Transverse colon (tissue), 4 donors: ENCODE results near the gene ELP5. TPM values are rescaled to one million over a fixed set of nuclear protein-coding genes. Genes with fewer than 3 reads are reported as not detected.
A peak's percentile ranks its signal among the peaks of the same experiment; 100 is the strongest.

Source experiments
- DNase-seq: peaks from one replicate; pipeline ENCODE4 v3.0.0-alpha.2; 2019
- H3K27ac ChIP-seq, 4 donors: fragments of 200-600 bp; sonication (generic); 2 replicates each; pipeline ENCODE4 v1.5.1; 2016 to 2018; ENCODE audit warnings: inconsistent platforms in 4 of 4
- H3K27me3 ChIP-seq: fragments of 200-600 bp; sonication (generic); 2 replicates; pipeline ENCODE4 v1.5.1; 2017; ENCODE audit warnings: inconsistent platforms
- H3K36me3 ChIP-seq, 4 donors: fragments of 200-600 bp; sonication (generic); 2 replicates each; pipeline ENCODE4 v1.5.1; 2017 to 2019; ENCODE audit warnings: inconsistent platforms in 4 of 4
- H3K4me1 ChIP-seq, 4 donors: fragments of 200-600 bp; sonication (generic); 2 replicates each; pipeline ENCODE4 v1.5.1; 2017 to 2020; ENCODE audit warnings: inconsistent platforms in 4 of 4
- H3K4me3 ChIP-seq, 4 donors: fragments of 200-600 bp; sonication (generic); 1 replicate in 1 of 4; 2 replicates in 3 of 4; pipeline versions ENCODE4 v1.5.1 to v1.6.1; 2017 to 2019; ENCODE audit warnings: inconsistent platforms in 4 of 4
- H3K9me3 ChIP-seq, 2 donors: fragments of 200-600 bp; sonication (generic); 2 replicates each; pipeline ENCODE4 v1.5.1; 2017 to 2019; ENCODE audit warnings: inconsistent platforms in 2 of 2
- EP300 ChIP-seq: sonication (generic); formaldehyde crosslinking; IDR thresholded peaks from one replicate; pipeline ENCODE4 v1.6.1; 2017; ENCODE audit warnings: antibody characterized with exemption, low read depth
- POLR2A ChIP-seq: fragments of 450-650 bp; IDR thresholded peaks from one replicate; pipeline ENCODE4 v1.6.1; 2016; ENCODE audit warnings: antibody characterized with exemption, mild to moderate bottlenecking, moderate library complexity
- POLR2AphosphoS5 ChIP-seq, 3 donors: sonication (generic); formaldehyde crosslinking; IDR thresholded peaks; one replicate each; pipeline ENCODE4 v1.6.1; 2016; ENCODE audit warnings: antibody characterized with exemption in 3 of 3
- WGBS, 2 donors: methylation state at CpG; one replicate each; pipeline ENCODE4 v1.1.5; 2018; ENCODE audit warnings: low coverage in 1 of 2; 5-methylcytosine and 5-hydroxymethylcytosine counted together
- in situ Hi-C, 4 donors: fragments of 200-750 bp; cut with MboI; loops; one replicate each; pipeline versions ENCODE4 v1.15.0 to v1.15.1; 2017; ENCODE audit warnings: low sequenced_read_pairs in 3 of 4, low pct_ligation_motif_present in 1 of 4, low pct_unique_long_range_greater_than_20kb in 1 of 4
- intact Hi-C: fragments of 100-400 bp; cut with DNase I; formaldehyde crosslinking; loops from one replicate; pipeline ENCODE4 v1.15.1; 2023; ENCODE audit warnings: low total_unique reads
- total RNA-seq, 4 donors: library from RNA; depleted of rRNA; stranded (reverse); fragments of >200 nt; gene quantifications; one replicate each; pipeline ENCODE4 v1.1.0, GENCODE V29; 2016
- TF ChIP-seq, protein P1 (sequence below), 5 experiments: fragments of 200-600 bp in 3 of 5; fragments of 450-650 bp in 2 of 5; sonication (generic) in 3 of 5; IDR thresholded peaks; 1 replicate in 2 of 5; 2 replicates in 3 of 5; pipeline ENCODE4 v1.5.1; 2016 to 2017; ENCODE audit warnings: antibody characterized with exemption in 5 of 5, inconsistent platforms in 3 of 5, mild to moderate bottlenecking in 2 of 5, moderate library complexity in 1 of 5

The ELP5 gene
- total RNA-seq, 4 donors from 2014 or later = 4.9 to 36.2 (median 30.3) TPM

DNA sequence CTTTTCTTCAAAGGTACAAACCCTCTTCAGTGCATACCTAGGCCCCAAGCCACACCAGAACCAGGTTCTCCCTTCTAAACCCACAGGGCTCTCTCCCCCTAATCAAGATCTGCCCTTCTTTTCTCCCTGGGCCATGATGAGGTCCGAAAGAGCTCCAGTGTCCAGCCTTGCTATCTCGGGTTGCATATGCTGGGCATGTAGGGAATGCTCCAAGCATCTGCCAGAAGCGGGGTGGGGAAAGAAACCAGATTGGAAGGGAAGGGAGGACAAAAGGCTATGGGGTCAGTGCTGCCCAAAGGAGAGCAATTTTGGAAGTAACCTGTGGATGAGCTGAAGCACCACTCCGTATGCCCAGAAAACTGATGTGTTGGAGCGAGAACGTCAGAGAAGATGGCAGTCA, 2.8 kb upstream of the ELP5 start:
- peaks cover 14 to 37% (median 34%) of the 10 kb centered on the region in 4 donors for H3K4me1 ChIP-seq
- H3K36me3 ChIP-seq = peaks cover 0 to 23% (median 12%) of the 10 kb centered on the region in 4 donors
- no peak overlapping the region for H3K4me3 ChIP-seq
- 60 to 92% methylated on average over 1 to 6 of the region's 6 CpGs for WGBS, 2 donors
- no peak for DNase-seq
- intact Hi-C loops = no loop called here
- no peaks in the 10 kb centered on the region for H3K9me3 ChIP-seq
- no peaks in the 10 kb centered on the region for H3K27me3 ChIP-seq
- no peak for TF ChIP-seq POLR2A
- TF ChIP-seq POLR2AphosphoS5 (IDR thresholded peaks at IDR 0.05) = no peak
- TF ChIP-seq, protein P1, sequence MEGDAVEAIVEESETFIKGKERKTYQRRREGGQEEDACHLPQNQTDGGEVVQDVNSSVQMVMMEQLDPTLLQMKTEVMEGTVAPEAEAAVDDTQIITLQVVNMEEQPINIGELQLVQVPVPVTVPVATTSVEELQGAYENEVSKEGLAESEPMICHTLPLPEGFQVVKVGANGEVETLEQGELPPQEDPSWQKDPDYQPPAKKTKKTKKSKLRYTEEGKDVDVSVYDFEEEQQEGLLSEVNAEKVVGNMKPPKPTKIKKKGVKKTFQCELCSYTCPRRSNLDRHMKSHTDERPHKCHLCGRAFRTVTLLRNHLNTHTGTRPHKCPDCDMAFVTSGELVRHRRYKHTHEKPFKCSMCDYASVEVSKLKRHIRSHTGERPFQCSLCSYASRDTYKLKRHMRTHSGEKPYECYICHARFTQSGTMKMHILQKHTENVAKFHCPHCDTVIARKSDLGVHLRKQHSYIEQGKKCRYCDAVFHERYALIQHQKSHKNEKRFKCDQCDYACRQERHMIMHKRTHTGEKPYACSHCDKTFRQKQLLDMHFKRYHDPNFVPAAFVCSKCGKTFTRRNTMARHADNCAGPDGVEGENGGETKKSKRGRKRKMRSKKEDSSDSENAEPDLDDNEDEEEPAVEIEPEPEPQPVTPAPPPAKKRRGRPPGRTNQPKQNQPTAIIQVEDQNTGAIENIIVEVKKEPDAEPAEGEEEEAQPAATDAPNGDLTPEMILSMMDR (IDR thresholded peaks at IDR 0.05) = no peak
- no peak for TF ChIP-seq EP300
- H3K27ac ChIP-seq = peak overlapping the region in 2 of 4 donors; percentile 97 to 100
- in situ Hi-C loops = loop anchor here in 1 of 4 donors (25.0 kb wide), 1 partner anchor 888 kb away; no protein-coding TSS in a partner anchor

DNA sequence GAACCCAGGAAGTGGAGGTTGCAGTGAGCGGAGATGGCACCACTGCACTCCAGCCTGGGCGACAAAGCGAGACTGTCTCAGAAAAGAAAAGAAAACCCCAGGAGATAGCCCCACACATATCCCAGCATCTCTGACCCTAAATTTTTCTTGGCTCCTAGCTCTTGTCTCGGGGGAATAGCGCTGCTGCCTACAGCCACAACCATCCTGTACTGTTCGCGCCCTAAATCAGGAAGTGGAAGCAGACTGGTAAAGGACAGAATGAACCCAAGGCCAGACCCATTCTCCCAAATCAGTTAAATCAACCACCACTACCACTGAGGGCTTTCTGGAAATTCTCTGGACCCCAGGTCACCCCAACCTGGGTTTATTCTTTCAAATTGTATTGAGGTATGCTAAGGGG, 2.2 kb upstream of the ELP5 start:
- Histone ChIP-seq H3K4me3 (peak overlapping the region in 3 of 4 donors; percentile 96 to 100 (median 98)), H3K36me3 (peaks cover 0 to 20% (median 8%) of the 10 kb centered on the region in 4 donors), H3K27me3 (no peaks in the 10 kb centered on the region), H3K27ac (peak overlapping the region; percentile 95 to 100 (median 98)), H3K9me3 (no peaks in the 10 kb centered on the region), H3K4me1 (peaks cover 14 to 42% (median 34%) of the 10 kb centered on the region in 4 donors)
- WGBS, 2 donors = 71% methylated on average over 7 of the region's 7 CpGs; no CpG with 5 or more reads in 1 of the 2 donors
- TF ChIP-seq EP300 = no peak
- no peak for TF ChIP-seq POLR2AphosphoS5 (IDR thresholded peaks at IDR 0.05)
- TF ChIP-seq POLR2A = no peak
- TF ChIP-seq, protein P1 (IDR thresholded peaks at IDR 0.05) = no peak
- no peak for DNase-seq
- intact Hi-C loops (no loop called here), in situ Hi-C loops (loop anchor here in 1 of 4 donors (25.0 kb wide), 1 partner anchor 887 kb away; no protein-coding TSS in a partner anchor)

DNA sequence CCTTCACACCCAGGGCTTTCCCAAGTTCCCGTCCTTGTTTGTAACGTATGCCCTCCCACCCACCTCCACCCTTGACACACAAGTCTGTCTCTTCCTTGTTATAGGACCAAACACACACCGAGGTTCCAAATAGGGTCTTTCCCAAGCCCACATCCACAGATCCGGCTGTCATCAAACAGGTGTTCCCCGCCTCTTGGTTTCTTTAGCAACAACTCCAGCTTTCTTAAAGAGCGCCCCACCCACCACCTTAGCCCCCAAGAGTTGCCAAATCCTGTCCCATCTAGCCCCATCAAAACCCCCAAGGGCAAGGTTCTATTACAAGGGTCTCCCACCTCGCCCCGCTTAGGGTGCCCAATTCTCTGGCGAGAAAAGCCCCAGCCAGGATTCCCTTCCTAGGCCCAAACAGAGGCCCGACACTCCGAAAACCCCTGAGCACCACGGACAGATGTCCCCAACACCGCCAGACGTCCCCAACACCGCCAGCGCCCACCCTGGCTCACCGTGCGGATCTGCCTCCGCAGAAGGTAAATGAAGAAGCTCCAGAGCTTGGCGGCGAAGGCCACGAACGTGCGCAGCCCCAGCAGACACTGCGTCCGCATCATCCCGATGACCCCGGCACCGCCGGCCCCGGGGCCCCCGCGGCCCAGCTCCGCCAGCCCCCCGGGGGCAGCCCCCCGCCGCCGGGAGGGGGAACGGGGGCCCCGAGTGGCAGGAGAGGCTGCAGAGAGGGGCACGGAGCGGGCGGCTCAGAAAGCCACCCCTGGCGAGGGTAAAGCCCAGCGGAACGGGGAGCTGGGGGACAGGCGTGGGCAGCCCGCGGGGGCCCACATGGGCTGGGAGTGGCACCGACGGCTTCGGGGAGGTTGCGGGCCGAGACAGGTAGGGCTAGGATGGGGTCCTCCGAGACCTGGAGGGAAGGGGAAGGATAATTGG, 1.1 kb upstream of the ELP5 start:
- Histone ChIP-seq H3K27ac (peak overlapping the region; percentile 95 to 100 (median 98)), H3K4me1 (peaks cover 14 to 42% (median 34%) of the 10 kb centered on the region in 4 donors), H3K9me3 (no peaks in the 10 kb centered on the region), H3K4me3 (peak overlapping the region; percentile 79 to 100 (median 97)), H3K27me3 (no peaks in the 10 kb centered on the region), H3K36me3 (peaks cover 0 to 15% (median 4%) of the 10 kb centered on the region in 4 donors)
- 0 to 2% methylated on average over 3 to 33 of the region's 55 CpGs for WGBS, 2 donors
- in situ Hi-C loops (no loop called here), intact Hi-C loops (no loop called here)
- TF ChIP-seq POLR2AphosphoS5 (IDR thresholded peaks at IDR 0.05) (no peak), POLR2A (peak; percentile 35)
- DNase-seq = peak; percentile 29

DNA sequence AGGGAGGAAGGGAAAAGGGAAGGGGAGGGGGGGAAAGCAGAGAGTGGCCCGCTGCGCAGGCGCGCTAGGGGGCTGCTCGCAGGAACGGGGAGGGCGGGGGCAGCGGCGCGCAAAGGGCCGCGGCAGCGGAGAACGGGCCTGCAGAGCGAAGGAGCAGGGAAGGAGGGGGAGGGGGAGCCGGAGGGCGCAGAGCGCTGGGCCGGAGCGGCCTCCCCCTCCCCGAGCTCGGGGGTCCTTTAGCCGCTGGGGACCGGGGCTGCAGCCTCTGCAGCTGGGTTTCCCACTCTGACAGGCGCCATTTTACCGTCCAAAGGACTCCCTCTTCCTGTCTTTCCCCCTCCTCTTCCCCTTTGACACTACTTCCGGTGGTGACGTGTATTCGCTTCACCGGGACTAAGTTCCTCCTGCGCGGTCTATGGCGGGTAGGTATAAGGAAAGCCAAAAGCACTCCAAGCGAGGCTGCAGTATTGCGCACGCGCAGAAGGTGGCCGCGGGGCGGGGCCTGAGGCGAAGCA, 297 bp upstream of the ELP5 start, which contains the start of gene CTDNEP1:
Gene CTDNEP1, minus strand, starts transcription at position 74 of the 515 bp plus-strand sequence. CDS start 438 bp downstream, outside the sequence.
- TF ChIP-seq POLR2A (peak; percentile 55), POLR2AphosphoS5 (IDR thresholded peaks at IDR 0.05) (peak; percentile 72 to 84 (median 78)), EP300 (no peak)
- TF ChIP-seq, protein P1 (IDR thresholded peaks at IDR 0.05) = no peak
- 2% methylated on average over 37 of the region's 41 CpGs; no CpG with 5 or more reads in 1 of the 2 donors for WGBS, 2 donors
- in situ Hi-C loops = no loop called here
- Histone ChIP-seq H3K27ac (peak within 1 kb of the TSS; percentile 95 to 100 (median 98)), H3K4me1 (peaks cover 14 to 42% (median 34%) of the 10 kb centered on the region in 4 donors), H3K9me3 (no peaks in the 10 kb centered on the region), H3K27me3 (no peaks in the 10 kb centered on the region), H3K4me3 (peak within 1 kb of the TSS; percentile 79 to 100 (median 97)), H3K36me3 (peaks cover 0 to 12% (median under 1%) of the 10 kb centered on the region in 4 donors)
- intact Hi-C loops = no loop called here
- peak; percentile 99 for DNase-seq
